Epithelial cell of proximal tubule (primary cell): ENCODE data around the gene PCDHGA4. TPM values are rescaled to one million over a fixed set of nuclear protein-coding genes. Genes with fewer than 3 reads are reported as not detected.
"Not testable (repeated sequence)": the region's sequence is repeated elsewhere in the genome, so short reads cannot be mapped to it uniquely, and the experiment has no call there.

Experiments used
- DNase-seq: peaks from one replicate; pipeline ENCODE4 v3.0.0-alpha.2; 2011; ENCODE audit warnings: low read depth
- H3K4me3 ChIP-seq: 2 replicates; pipeline ENCODE4 v1.5.1; 2011; ENCODE audit warnings: low read depth, mild to moderate bottlenecking, low read length
- total RNA-seq: library from RNA; depleted of rRNA; stranded (reverse); fragments of >200 nt; gene quantifications from 2 replicates; pipeline ENCODE4 v1.2.3, GENCODE V29; 2015
- TF ChIP-seq, protein P1 (sequence below): conservative IDR thresholded peaks from 2 replicates; pipeline ENCODE4 v1.5.1; 2012; ENCODE audit warnings: low read depth, mild to moderate bottlenecking, low read length

The PCDHGA4 gene
- total RNA-seq: 0.22 and 0.92 TPM in 2 replicates

DNA sequence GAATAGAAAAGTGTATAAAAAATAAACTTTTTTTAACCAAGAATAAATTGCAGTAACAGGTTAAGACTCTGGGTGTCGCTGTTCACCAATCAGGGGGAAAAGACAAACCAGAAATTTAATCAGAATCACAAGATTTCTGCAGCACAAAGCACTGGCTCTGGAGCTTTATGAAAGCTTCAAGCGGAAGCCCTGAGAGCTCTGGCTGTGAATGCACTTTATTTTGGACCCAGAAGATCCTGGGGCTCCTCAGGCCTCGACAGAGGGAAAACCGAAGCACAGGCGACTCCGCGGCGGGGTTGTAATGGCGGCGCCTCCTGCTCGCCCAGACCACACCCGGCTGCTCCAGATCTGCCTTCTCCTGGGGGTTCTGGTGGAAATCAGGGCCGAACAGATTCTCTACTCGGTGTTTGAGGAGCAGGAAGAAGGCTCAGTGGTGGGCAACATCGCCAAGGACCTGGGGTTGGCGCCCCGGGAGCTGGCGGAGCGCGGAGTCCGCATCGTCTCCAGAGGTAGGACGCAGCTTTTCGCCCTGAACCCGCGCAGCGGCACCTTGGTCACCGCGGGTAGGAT, at the start of gene PCDHGA4:
PCDHGA4 (plus strand) TSS at position 122 of the 570 bp plus-strand sequence; CDS start at position 209, 87 bp downstream.
- TF ChIP-seq, protein P1, sequence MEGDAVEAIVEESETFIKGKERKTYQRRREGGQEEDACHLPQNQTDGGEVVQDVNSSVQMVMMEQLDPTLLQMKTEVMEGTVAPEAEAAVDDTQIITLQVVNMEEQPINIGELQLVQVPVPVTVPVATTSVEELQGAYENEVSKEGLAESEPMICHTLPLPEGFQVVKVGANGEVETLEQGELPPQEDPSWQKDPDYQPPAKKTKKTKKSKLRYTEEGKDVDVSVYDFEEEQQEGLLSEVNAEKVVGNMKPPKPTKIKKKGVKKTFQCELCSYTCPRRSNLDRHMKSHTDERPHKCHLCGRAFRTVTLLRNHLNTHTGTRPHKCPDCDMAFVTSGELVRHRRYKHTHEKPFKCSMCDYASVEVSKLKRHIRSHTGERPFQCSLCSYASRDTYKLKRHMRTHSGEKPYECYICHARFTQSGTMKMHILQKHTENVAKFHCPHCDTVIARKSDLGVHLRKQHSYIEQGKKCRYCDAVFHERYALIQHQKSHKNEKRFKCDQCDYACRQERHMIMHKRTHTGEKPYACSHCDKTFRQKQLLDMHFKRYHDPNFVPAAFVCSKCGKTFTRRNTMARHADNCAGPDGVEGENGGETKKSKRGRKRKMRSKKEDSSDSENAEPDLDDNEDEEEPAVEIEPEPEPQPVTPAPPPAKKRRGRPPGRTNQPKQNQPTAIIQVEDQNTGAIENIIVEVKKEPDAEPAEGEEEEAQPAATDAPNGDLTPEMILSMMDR: peak; percentile 52
- no peak for DNase-seq
- H3K4me3 ChIP-seq: peak within 1 kb of the TSS; percentile 32

DNA sequence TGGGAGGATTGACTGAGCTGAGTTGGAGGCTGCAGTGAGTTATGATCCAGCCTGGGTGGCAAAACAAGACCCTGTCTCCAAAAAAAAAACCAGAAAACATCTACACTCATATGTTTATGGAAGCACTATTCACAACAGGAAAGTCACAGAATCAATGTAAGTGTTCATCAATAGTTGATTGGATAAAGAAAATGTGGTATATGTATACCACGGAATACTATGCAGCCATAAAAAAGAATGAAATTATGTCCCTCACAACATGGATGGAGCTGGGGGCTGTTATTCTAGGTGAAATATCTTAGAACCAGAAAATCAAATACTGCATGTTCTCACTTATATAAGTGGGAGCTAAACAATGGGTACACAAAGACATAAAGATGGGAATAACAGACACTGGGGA, 48.2 kb upstream of the PCDHGA4 start:
- no peak for DNase-seq
- TF ChIP-seq, protein P1: no peak

DNA sequence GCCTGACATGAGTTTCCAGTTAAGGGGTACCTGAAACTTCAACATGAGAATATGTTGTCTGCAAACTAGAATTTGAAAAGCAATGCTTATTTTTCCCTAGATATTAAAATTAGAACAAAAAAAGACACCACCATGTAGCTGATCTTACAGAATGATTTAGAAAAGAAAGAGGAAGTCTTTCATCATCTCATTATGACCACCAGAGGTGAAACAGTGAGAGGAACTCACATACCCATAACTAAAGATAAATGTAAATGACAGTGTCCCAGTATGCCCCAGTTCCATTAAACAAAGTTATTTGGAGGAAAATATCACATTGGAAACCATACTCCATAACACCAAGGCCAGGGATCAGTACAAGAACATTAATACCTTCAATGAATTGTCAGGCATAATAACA, 41.1 kb upstream of the PCDHGA4 start:
- no peak for DNase-seq
- TF ChIP-seq, protein P1: no peak
- H3K4me3 ChIP-seq: no peak overlapping the region

More for the DNA sequence above, 48.2 kb upstream of the PCDHGA4 start:
- H3K4me3 ChIP-seq: no peak overlapping the region

DNA sequence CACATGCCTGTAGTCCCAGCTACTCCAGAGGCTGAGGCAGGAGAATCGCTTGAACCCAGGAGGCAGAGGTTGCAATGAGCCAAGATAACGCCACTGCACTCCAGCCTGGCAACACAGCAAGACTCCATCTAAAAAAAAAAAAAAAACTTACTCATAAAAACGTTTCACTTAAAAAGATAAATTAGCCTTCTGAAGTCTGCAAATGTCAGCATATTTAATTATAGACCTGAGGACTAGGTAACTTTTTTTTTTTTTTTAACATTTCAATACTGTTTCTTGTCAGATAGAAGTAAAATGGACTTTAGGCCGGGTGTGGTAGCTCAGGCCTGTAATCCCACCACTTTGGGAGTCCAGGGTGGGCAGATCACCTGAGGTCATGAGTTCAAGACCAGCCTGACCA, 37.9 kb upstream of the PCDHGA4 start:
- H3K4me3 ChIP-seq, DNase-seq: not testable (repeated sequence)

DNA sequence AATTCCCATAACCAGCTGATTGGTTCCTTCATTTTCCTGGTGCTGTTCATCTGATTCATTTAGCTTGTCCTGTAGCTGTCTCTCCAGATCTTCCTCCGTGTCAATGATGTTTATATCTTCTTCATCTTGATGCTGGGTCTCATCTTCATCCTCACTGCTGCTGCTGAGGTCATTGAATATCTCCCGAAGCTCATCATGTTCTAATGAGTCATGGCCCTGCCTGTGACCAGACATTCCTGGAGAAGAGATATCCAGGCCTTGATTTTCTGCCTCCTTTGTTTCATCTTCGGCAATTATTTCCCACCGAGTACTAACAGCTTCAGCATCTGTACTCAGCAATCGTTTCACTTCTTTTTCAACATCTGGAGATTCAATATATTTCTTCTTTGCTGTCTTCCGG, 35.6 kb upstream of the PCDHGA4 start:
- no peak overlapping the region for H3K4me3 ChIP-seq

DNA sequence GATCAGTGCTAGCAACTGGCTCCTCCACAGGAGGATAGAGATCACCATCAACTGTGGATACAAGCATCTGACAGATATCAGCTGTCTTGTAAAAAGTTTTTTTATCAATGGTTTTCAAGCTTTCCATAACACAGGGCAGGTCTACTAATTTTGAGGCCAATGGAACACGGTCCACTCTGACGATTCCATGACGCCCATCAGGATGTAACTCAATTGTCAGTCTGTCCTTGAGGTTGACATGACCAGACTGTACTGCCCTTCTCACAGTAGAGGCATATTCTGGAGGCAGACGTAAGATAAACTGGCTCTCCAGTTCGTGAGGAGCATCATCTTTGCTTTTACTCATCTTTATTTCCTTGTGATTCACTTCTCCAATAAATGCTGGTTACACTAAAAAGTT, 35.1 kb upstream of the PCDHGA4 start:
- peak overlapping the region; percentile 96 for H3K4me3 ChIP-seq
- TF ChIP-seq, protein P1: no peak
- no peak for DNase-seq

More for the DNA sequence above, 35.6 kb upstream of the PCDHGA4 start:
- TF ChIP-seq, protein P1: no peak
- DNase-seq: no peak

DNA sequence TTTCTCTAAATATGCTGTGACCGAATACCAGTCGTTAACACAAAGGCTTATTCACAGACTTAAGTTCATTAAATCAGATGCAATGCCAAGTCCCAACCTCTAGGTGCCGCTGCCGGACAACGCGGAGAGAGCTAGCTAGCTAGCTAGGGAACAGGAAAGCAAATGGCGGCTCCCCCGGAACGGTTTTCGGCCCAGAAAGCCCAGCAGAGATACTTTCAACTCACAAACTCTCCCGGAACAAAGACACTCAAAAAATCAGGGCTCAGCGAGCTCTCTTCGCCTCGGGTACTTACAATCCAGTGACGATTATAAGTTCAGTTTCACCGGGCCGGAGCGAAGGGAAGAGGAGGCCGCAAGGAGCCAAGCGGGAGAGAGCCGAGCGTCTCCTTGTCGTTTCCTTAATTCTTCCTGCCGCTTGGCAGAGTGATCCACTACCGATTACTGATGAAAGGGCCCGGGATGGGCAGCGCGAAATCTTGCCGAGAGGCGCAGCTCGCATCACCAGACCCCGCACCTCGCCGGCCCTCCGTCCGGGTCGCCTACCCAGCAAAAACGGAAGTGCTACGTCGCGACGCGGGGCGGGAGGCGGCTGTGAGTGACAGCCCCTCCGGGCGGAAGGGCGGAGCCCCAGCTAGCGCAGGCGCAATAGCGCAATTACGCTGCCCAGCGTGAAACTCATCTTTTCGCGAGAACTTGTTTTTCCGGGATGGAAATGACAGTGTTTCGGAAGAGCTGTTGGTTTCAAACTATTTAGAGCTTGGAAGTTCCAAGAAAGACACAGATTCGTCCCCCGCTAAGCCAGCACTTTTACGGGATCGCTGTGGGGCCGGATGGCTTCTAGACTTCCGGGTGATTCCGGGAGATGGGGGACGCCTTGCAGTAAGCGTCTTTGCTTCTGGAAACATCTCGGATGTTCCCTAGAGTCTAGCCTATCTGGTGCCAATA, 34.3 kb upstream of the PCDHGA4 start, which contains the start of gene TAF7:
TAF7 (minus strand) TSS at position 560 of the 945 bp plus-strand sequence. CDS start 740 bp downstream, outside the sequence.
- TF ChIP-seq, protein P1: peak; percentile 93
- peak within 1 kb of the TSS; percentile 96 for H3K4me3 ChIP-seq
- DNase-seq: peak; percentile 64
